Smooth muscle cell (in vitro differentiated cells): ENCODE data around the gene GOLGB1. TPM values are rescaled to one million over a fixed set of nuclear protein-coding genes. Genes with fewer than 3 reads are reported as not detected.
"Not testable (repeated sequence)": the region's sequence is repeated elsewhere in the genome, so short reads cannot be mapped to it uniquely, and the experiment has no call there.

Experiments
- DNase-seq: peaks from one replicate; lab custom pipeline; 2025; ENCODE audit not compliant: unreplicated experiment; lab: John Stamatoyannopoulos, UW
- H2AFZ ChIP-seq: fragments of 200-600 bp; sonication (generic); 2 replicates; pipeline ENCODE4 v1.6.0; 2016; ENCODE audit warnings: antibody characterized with exemption, low read depth, mild to moderate bottlenecking
- H3F3A ChIP-seq: fragments of 200-600 bp; sonication (generic); 2 replicates; pipeline ENCODE4 v1.6.0; 2017; ENCODE audit warnings: antibody characterized with exemption, low read depth
- H3K27ac ChIP-seq: fragments of 200-600 bp; sonication (generic); 2 replicates; pipeline ENCODE4 v1.5.1; 2016; ENCODE audit warnings: low read depth, mild to moderate bottlenecking
- H3K27me3 ChIP-seq: fragments of 200-600 bp; sonication (generic); 2 replicates; pipeline ENCODE4 v1.6.1; 2016; ENCODE audit warnings: low read depth, mild to moderate bottlenecking
- H3K36me3 ChIP-seq: fragments of 200-600 bp; sonication (generic); 2 replicates; pipeline ENCODE4 v1.5.1; 2016; ENCODE audit warnings: low read depth
- H3K4me1 ChIP-seq: fragments of 200-600 bp; sonication (generic); 2 replicates; pipeline ENCODE4 v1.5.1; 2016; ENCODE audit warnings: low read depth
- H3K4me2 ChIP-seq: fragments of 200-600 bp; sonication (generic); 2 replicates; pipeline ENCODE4 v1.6.0; 2016; ENCODE audit warnings: mild to moderate bottlenecking
- H3K4me3 ChIP-seq: fragments of 200-600 bp; sonication (generic); 2 replicates; pipeline ENCODE4 v1.5.1; 2016; ENCODE audit warnings: mild to moderate bottlenecking
- H3K79me2 ChIP-seq: fragments of 200-600 bp; sonication (generic); 2 replicates; pipeline ENCODE4 v1.6.0; 2016; ENCODE audit warnings: low read depth, mild to moderate bottlenecking
- H3K9ac ChIP-seq: fragments of 200-600 bp; sonication (generic); 2 replicates; pipeline ENCODE4 v1.6.0; 2016; ENCODE audit warnings: low read depth
- H3K9me3 ChIP-seq: fragments of 200-600 bp; sonication (generic); replicated peaks from 2 replicates; pipeline ENCODE4 v1.5.1; 2016; ENCODE audit warnings: low read depth
- H4K20me1 ChIP-seq: fragments of 200-600 bp; sonication (generic); 2 replicates; pipeline ENCODE4 v1.6.0; 2016; ENCODE audit warnings: low read depth
- CTCF ChIP-seq: fragments of 200-600 bp; sonication (generic); IDR thresholded peaks from 2 replicates; pipeline ENCODE4 v1.5.1; 2017; ENCODE audit warnings: borderline replicate concordance, mild to moderate bottlenecking, antibody characterized with exemption; ENCODE audit not compliant: insufficient read depth, poor library complexity, severe bottlenecking
- WGBS: methylation state at CpG from one replicate; pipeline ENCODE4 v1.1.7; 2016; ENCODE audit warnings: low lambda C conversion rate; 5-methylcytosine and 5-hydroxymethylcytosine counted together
- polyA plus RNA-seq: library from polyadenylated mRNA; unstranded; fragments of >200 nt; fragmentation: Nextera tagmentation; extraction: Ambion mirVana; gene quantifications from 2 replicates; pipeline ENCODE4 v1.2.1, GENCODE V29; 2016
- total RNA-seq: library from RNA; depleted of rRNA; stranded (reverse); fragments of >200 nt; gene quantifications from 2 replicates; pipeline ENCODE4 v1.2.3, GENCODE V29; 2014

The GOLGB1 gene
- total and polyA plus RNA-seq, 2 experiments from 2014 or later = 41.9 to 68.5 TPM

- peaks cover 4% of the 10 kb centered on the region for H3K79me2 ChIP-seq
- H3K4me2 ChIP-seq = no peak overlapping the region
- no peaks in the 10 kb centered on the region for H4K20me1 ChIP-seq
- H3K9ac ChIP-seq = no peak overlapping the region
- no peak overlapping the region for H2AFZ ChIP-seq
- no peaks in the 10 kb centered on the region for H3F3A ChIP-seq
- no peak for TF ChIP-seq CTCF
- H3K9me3 ChIP-seq = no peaks in the 10 kb centered on the region
- H3K27ac ChIP-seq = no peak overlapping the region
- DNase-seq = no peak
- no peaks in the 10 kb centered on the region for H3K4me1 ChIP-seq
- H3K27me3 ChIP-seq = no peaks in the 10 kb centered on the region
- H3K4me3 ChIP-seq = no peak overlapping the region
- H3K36me3 ChIP-seq = peaks cover 36% of the 10 kb centered on the region
- WGBS = 94% methylated on average over 2 of the region's 2 CpGs
These were observed 58.6 kb downstream of the GOLGB1 start for GRCh38 chr3:121690777-121691405.

- not testable (repeated sequence) for H3F3A ChIP-seq, H3K27me3 ChIP-seq, H4K20me1 ChIP-seq, H3K4me1 ChIP-seq, DNase-seq, H3K79me2 ChIP-seq, H3K4me3 ChIP-seq, H3K9ac ChIP-seq, H3K4me2 ChIP-seq, H2AFZ ChIP-seq, H3K27ac ChIP-seq
- Histone ChIP-seq H3K36me3 (peaks cover 45% of the 10 kb centered on the region), H3K9me3 (peaks cover 11% of the 10 kb centered on the region)
- WGBS = 91% methylated on average over 17 of the region's 31 CpGs
These were observed 60.8 kb downstream of the GOLGB1 start for GRCh38 chr3:121688747-121689146.

- no peak for DNase-seq
- H2AFZ ChIP-seq = no peak overlapping the region
- peaks cover 43% of the 10 kb centered on the region for H4K20me1 ChIP-seq
- no peak for TF ChIP-seq CTCF
- no peaks in the 10 kb centered on the region for H3F3A ChIP-seq
- H3K4me3 ChIP-seq = no peak overlapping the region
- H3K79me2 ChIP-seq = peaks cover 3% of the 10 kb centered on the region
- H3K36me3 ChIP-seq = peaks cover 43% of the 10 kb centered on the region
- H3K9me3 ChIP-seq = peaks cover 11% of the 10 kb centered on the region
- H3K27me3 ChIP-seq = no peaks in the 10 kb centered on the region
- no peak overlapping the region for H3K27ac ChIP-seq
- no peak overlapping the region for H3K4me2 ChIP-seq
- WGBS = 97% methylated on average over 1 of the region's 1 CpG
- H3K4me1 ChIP-seq = no peaks in the 10 kb centered on the region
- no peak overlapping the region for H3K9ac ChIP-seq
These were observed 67.7 kb downstream of the GOLGB1 start for GRCh38 chr3:121681792-121682191.

- no peaks in the 10 kb centered on the region for H3K9me3 ChIP-seq
- no peaks in the 10 kb centered on the region for H3K79me2 ChIP-seq
- no peak for DNase-seq
- H3K4me3 ChIP-seq = no peak overlapping the region
- H3K27ac ChIP-seq = no peak overlapping the region
- peaks cover 34% of the 10 kb centered on the region for H4K20me1 ChIP-seq
- no peak for TF ChIP-seq CTCF
- 98% methylated on average over 2 of the region's 2 CpGs for WGBS
- H3F3A ChIP-seq = no peaks in the 10 kb centered on the region
- no peak overlapping the region for H2AFZ ChIP-seq
- no peak overlapping the region for H3K9ac ChIP-seq
- no peaks in the 10 kb centered on the region for H3K4me1 ChIP-seq
- no peaks in the 10 kb centered on the region for H3K27me3 ChIP-seq
- no peak overlapping the region for H3K4me2 ChIP-seq
- peaks cover 48% of the 10 kb centered on the region for H3K36me3 ChIP-seq
These were observed 72.4 kb downstream of the GOLGB1 start for GRCh38 chr3:121677141-121677540.
